NOMO-1 treated with dmso at 0.1 percent for 144 hours (cell line): ENCODE results near the gene ZIC5.

Experiments
- DNase-seq: peaks from one replicate; lab custom pipeline; 2025; ENCODE audit not compliant: unreplicated experiment; lab: John Stamatoyannopoulos, UW

ZIC5 gene

DNA sequence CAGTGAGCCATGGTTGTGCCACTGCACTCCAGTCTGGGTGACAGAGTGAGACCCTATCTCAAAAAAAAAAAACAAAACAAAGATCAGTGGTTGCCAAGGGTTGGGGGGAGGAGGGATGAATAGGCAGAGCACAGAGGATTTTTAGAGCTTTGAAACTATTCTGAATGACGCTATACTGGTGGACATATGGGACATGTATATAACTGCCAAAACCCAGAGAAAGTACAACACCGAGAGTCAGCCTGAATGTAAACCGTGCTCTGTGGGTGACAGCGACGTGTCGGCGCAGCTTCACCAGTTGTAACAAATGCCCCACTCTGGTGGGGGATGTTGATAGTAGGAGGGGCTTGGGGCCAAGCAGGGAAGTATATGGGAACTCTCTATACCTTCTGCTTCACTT, 32.9 kb downstream of the ZIC5 start:
- no peak for DNase-seq

GRCh38 chr13:99935772-99936171, 35.8 kb downstream of the ZIC5 start:
- no peak for DNase-seq

DNA sequence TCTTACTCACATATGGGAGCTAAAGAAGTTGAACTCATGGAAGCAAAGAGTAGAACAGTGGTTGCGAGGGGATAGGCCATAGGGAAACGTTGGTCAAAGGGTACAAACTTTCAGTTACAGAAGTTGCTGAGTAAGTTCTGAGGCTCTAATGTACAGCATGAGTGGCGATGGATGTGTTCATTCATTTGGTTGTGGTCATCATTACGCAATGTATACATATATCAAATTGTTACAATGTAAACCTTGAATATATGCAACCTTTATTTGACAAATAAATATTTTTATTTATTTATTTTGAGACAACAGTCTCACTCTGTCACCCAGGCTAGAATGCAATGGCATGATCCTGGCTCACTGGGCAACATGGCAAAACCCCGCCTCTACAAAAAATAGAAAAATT, 38.7 kb downstream of the ZIC5 start:
- no peak for DNase-seq

DNA sequence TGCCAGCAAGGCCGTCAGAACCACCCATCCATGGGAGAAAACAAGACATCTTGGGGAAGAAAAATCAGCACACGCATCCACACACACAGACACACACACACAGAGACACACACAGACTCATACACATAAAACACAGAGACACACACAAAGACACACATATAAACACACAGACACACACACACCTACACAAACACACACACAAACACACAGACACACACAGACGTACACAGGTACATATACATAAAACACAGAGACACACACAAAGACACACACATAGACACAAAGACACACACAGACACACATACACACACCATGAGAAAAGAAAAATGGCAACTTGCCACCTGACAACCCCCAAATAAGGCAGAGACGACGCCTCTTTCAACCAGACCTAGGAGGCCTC, 40.6 kb downstream of the ZIC5 start:
- no peak for DNase-seq

DNA sequence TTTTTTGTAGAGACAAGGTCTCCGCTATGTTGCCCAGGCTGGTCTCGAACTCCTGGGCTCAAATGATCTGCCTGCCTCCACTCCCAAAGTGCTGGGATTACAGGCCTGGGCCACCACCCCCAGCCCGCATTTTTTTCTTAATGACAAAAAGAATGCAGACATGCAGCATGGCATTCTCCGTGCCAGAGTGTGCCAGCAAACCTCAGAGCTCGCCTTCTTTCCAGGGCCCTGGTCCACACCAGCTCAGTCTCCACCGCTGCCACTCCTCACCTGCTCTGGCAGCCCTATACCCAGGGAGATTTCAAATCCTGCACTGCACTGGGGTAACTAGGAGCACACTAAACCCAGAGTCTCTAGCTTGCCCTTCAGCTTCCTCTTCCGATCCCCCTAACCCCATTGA, 41.7 kb downstream of the ZIC5 start:
- no peak for DNase-seq

- no peak for DNase-seq
These were observed 45.4 kb downstream of the ZIC5 start for GRCh38 chr13:99926014-99926731.

GRCh38 chr13:99923877-99924582, 47.5 kb downstream of the ZIC5 start:
- no peak for DNase-seq

DNA sequence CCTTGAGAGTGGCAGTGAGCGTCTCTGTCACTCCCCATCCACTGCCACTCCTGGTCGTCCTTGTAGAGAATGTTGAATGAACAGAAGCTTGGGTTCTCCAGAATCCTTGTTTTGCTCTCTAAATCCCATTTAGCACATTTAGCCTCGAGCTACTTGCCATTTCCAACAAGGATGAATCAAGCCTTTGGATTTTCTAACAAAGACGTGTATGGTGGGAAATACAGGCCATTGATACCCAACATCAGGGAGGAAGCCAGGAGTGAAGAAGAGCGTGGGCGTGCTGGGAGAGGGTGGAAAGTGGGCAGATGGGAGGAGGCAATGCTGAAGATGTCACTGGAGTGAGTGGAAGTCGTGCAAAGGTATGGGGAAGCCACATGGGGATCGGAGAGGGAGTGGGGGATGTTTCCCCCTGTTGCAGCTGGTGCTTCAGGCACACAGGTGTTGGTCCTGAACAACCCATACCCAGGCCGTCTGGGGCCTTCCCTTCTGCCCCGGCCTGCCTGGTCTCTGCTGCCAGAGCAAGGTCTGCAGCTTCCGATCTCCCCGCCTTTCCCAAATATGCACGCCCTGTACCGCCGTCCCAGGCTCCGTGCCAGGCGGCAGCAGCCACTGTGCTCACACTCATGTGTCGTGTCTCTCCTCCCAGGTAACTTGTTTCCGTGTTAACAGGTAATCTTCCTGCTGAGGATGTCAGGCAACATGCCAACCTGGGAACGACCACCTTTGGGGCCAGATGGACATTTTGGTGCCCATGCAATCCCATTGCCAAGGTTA, 48.7 kb downstream of the ZIC5 start:
- no peak for DNase-seq

DNA sequence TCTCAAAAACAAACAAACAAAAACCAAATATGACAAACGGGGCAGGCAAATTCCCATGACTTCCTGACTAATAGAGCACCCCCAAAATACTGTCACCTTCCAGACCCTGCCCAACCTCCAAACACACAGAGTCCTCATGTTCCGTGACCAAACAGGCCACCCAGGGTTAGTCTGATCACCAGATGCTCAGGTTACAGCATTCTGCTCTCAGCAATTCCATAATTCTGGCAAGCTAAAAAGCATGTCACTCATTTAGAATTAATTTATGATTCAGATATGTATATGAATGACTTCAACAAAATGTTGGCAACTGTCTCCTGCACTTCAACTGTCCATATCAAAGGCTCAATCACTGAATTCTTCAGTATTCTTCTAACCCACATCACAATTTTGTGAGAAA, 52.4 kb downstream of the ZIC5 start:
- DNase-seq: no peak

- DNase-seq: no peak
These were observed 55.0 kb downstream of the ZIC5 start for GRCh38 chr13:99916366-99917103.

DNA sequence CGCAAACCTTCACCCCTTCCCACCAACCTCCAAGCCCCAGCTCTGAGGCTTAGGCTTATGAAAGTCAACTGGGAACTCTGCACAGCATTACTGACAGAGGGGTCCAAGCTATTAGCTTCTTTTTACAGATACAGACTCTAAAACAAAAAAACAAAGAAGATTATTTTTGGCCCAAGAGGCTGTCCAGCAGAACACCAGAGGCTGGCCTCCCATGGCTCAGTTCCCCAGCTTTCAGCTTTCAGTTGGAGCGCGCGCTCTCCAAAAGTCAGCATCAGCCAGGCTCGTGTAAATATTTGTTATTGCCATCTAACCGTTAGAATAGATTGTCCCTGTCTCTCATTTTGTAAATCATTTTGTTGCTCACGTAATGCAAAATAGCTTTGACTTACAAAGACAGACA, 58.4 kb downstream of the ZIC5 start:
- DNase-seq: no peak
